ENCODE results near the gene LSAMP.

Gene LSAMP

GRCh38 chr3:115805520-115805919, 639.8 kb downstream of the LSAMP start:
- no peaks in the 10 kb centered on the region for H3F3A ChIP-seq (ENCODE audit: insufficient read depth)
- no peak overlapping the region for H3K4me2 ChIP-seq (ENCODE audit: low read depth, low read length, poor library complexity, severe bottlenecking)
- H3K36me3 ChIP-seq (ENCODE audit: low read length), result no peaks in the 10 kb centered on the region
- H3K27ac ChIP-seq (ENCODE audit: low read depth, low read length), result no peak overlapping the region
- H3K27me3 ChIP-seq (ENCODE audit: low read length), result no peaks in the 10 kb centered on the region
- H3K79me2 ChIP-seq (ENCODE audit: insufficient read depth, low read length), result no peaks in the 10 kb centered on the region
- TF ChIP-seq EZH2phosphoT487 (conservative IDR thresholded peaks at IDR 0.05; ENCODE audit: low read length) (no peak), CTCF (IDR thresholded peaks at IDR 0.05; ENCODE audit: insufficient read depth, low read length, poor library complexity, severe bottlenecking) (no peak)
- no peak overlapping the region for H3K9ac ChIP-seq (ENCODE audit: low read length)
- H3K4me3 ChIP-seq (ENCODE audit: insufficient read depth, low read length, poor library complexity, severe bottlenecking), result no peak overlapping the region
- H4K20me1 ChIP-seq (ENCODE audit: low read depth, low read length), result no peaks in the 10 kb centered on the region
- no peaks in the 10 kb centered on the region for H3K9me2 ChIP-seq (replicated peaks; ENCODE audit: insufficient read depth, low read length)
- H3K9me3 ChIP-seq (ENCODE audit: insufficient read depth, low read length), result no peaks in the 10 kb centered on the region
- H2AFZ ChIP-seq (ENCODE audit: low read depth, low read length, severe bottlenecking), result no peak overlapping the region

- Histone ChIP-seq H3K27ac (ENCODE audit: low read depth, low read length) (no peak overlapping the region), H2AFZ (ENCODE audit: low read depth, low read length, severe bottlenecking) (no peak overlapping the region), H3K36me3 (ENCODE audit: low read length) (no peaks in the 10 kb centered on the region), H3K9me2 (replicated peaks; ENCODE audit: insufficient read depth, low read length) (no peaks in the 10 kb centered on the region), H3K4me2 (ENCODE audit: low read depth, low read length, poor library complexity, severe bottlenecking) (no peak overlapping the region), H3K9ac (ENCODE audit: low read length) (no peak overlapping the region), H4K20me1 (ENCODE audit: low read depth, low read length) (no peaks in the 10 kb centered on the region), H3K79me2 (ENCODE audit: insufficient read depth, low read length) (no peaks in the 10 kb centered on the region), H3K9me3 (ENCODE audit: insufficient read depth, low read length) (no peaks in the 10 kb centered on the region), H3K4me3 (ENCODE audit: insufficient read depth, low read length, poor library complexity, severe bottlenecking) (no peak overlapping the region), H3K27me3 (ENCODE audit: low read length) (no peaks in the 10 kb centered on the region), H3F3A (ENCODE audit: insufficient read depth) (no peaks in the 10 kb centered on the region)
- no peak for TF ChIP-seq CTCF (IDR thresholded peaks at IDR 0.05; ENCODE audit: insufficient read depth, low read length, poor library complexity, severe bottlenecking)
- TF ChIP-seq EZH2phosphoT487 (conservative IDR thresholded peaks at IDR 0.05; ENCODE audit: low read length), result no peak
Observed at GRCh38 chr3:115804713-115805119, 640.6 kb downstream of the LSAMP start.

- Histone ChIP-seq H4K20me1 (ENCODE audit: low read depth, low read length) (no peaks in the 10 kb centered on the region), H3K9me2 (replicated peaks; ENCODE audit: insufficient read depth, low read length) (no peaks in the 10 kb centered on the region), H3F3A (ENCODE audit: insufficient read depth) (no peaks in the 10 kb centered on the region), H3K36me3 (ENCODE audit: low read length) (no peaks in the 10 kb centered on the region), H3K4me2 (ENCODE audit: low read depth, low read length, poor library complexity, severe bottlenecking) (no peak overlapping the region), H2AFZ (ENCODE audit: low read depth, low read length, severe bottlenecking) (no peak overlapping the region), H3K9me3 (ENCODE audit: insufficient read depth, low read length) (no peaks in the 10 kb centered on the region), H3K9ac (ENCODE audit: low read length) (no peak overlapping the region), H3K27me3 (ENCODE audit: low read length) (no peaks in the 10 kb centered on the region), H3K27ac (ENCODE audit: low read depth, low read length) (no peak overlapping the region), H3K79me2 (ENCODE audit: insufficient read depth, low read length) (no peaks in the 10 kb centered on the region), H3K4me3 (ENCODE audit: insufficient read depth, low read length, poor library complexity, severe bottlenecking) (no peak overlapping the region)
- TF ChIP-seq EZH2phosphoT487 (conservative IDR thresholded peaks at IDR 0.05; ENCODE audit: low read length), result no peak
- TF ChIP-seq CTCF (IDR thresholded peaks at IDR 0.05; ENCODE audit: insufficient read depth, low read length, poor library complexity, severe bottlenecking), result no peak
Observed at GRCh38 chr3:115804200-115804599, 641.1 kb downstream of the LSAMP start.
